ENCODE data around the gene CCNYL1.

GRCh38 chr2:207787017-207787416, 75.6 kb downstream of the CCNYL1 start:
- no peak for TF ChIP-seq POLR2A (IDR thresholded peaks at IDR 0.05)
- TF ChIP-seq, protein P1, sequence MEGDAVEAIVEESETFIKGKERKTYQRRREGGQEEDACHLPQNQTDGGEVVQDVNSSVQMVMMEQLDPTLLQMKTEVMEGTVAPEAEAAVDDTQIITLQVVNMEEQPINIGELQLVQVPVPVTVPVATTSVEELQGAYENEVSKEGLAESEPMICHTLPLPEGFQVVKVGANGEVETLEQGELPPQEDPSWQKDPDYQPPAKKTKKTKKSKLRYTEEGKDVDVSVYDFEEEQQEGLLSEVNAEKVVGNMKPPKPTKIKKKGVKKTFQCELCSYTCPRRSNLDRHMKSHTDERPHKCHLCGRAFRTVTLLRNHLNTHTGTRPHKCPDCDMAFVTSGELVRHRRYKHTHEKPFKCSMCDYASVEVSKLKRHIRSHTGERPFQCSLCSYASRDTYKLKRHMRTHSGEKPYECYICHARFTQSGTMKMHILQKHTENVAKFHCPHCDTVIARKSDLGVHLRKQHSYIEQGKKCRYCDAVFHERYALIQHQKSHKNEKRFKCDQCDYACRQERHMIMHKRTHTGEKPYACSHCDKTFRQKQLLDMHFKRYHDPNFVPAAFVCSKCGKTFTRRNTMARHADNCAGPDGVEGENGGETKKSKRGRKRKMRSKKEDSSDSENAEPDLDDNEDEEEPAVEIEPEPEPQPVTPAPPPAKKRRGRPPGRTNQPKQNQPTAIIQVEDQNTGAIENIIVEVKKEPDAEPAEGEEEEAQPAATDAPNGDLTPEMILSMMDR (IDR thresholded peaks at IDR 0.05 in 8 of 11, conservative IDR thresholded peaks at IDR 0.05 in 3 of 11), result no peak

Data from spleen (tissue), 7 donors.